ENCODE measurements around the gene PRKCQ.

Gene PRKCQ

DNA sequence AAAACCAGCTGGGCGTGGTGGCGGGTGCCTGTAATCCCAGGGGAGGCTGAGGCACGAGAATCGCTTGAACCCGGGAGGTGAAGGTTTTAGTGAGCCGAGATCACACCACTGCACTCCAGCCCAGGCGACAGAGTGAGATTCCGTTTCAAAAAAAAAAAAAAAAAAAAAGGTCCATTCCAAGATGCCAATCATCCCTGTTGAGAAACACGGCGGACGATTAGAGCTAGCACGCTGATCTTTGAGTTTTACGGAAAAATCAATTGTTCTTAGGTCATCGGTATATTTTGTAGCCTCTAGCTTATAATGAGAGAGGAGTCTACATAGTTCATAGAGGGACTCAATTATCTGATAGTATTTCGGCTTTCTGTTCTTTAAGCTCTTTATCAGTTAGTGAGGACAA, 169.2 kb downstream of the PRKCQ start:
- no peak overlapping the region for H3K27ac ChIP-seq (ENCODE audit: low read length)
- no peaks in the 10 kb centered on the region for H3K36me3 ChIP-seq (replicated peaks; ENCODE audit: insufficient read depth, low read length)
- no peak overlapping the region for H3K4me2 ChIP-seq (ENCODE audit: low read depth, low read length)
- H3K4me3 ChIP-seq (ENCODE audit: low read length): no peak overlapping the region
- H3K27me3 ChIP-seq (replicated peaks; ENCODE audit: insufficient read depth, low read length): no peaks in the 10 kb centered on the region
- no peaks in the 10 kb centered on the region for H3K79me2 ChIP-seq (ENCODE audit: low read length)
- H4K20me1 ChIP-seq (ENCODE audit: insufficient read depth, low read length): no peaks in the 10 kb centered on the region
- H3K4me1 ChIP-seq (ENCODE audit: low read length): no peaks in the 10 kb centered on the region
- no peaks in the 10 kb centered on the region for H3K9me2 ChIP-seq (replicated peaks; ENCODE audit: insufficient read depth, low read length)
- H3K9ac ChIP-seq (ENCODE audit: low read length): no peak overlapping the region
- H2AFZ ChIP-seq (ENCODE audit: low read length): no peak overlapping the region
- no peak for TF ChIP-seq CTCF (IDR thresholded peaks at IDR 0.05; ENCODE audit: low read length)
- TF ChIP-seq EZH2phosphoT487 (IDR thresholded peaks at IDR 0.05; ENCODE audit: low read length): no peak
- no peak for TF ChIP-seq EZH2 (optimal IDR thresholded peaks at IDR 0.05; ENCODE audit: low read depth, low read length)
- H3K9me3 ChIP-seq (replicated peaks; ENCODE audit: insufficient read depth, low read length): no peaks in the 10 kb centered on the region
- DNase-seq: no peak
- no peaks in the 10 kb centered on the region for H3F3A ChIP-seq (ENCODE audit: insufficient read depth, low read length)

GRCh38 chr10:6409971-6410643, 170.0 kb downstream of the PRKCQ start:
- Histone ChIP-seq H3K9me3 (replicated peaks; ENCODE audit: insufficient read depth, low read length) (no peaks in the 10 kb centered on the region), H2AFZ (ENCODE audit: low read length) (no peak overlapping the region), H3K79me2 (ENCODE audit: low read length) (no peaks in the 10 kb centered on the region), H3K4me3 (ENCODE audit: low read length) (no peak overlapping the region), H3F3A (ENCODE audit: insufficient read depth, low read length) (no peaks in the 10 kb centered on the region), H3K36me3 (replicated peaks; ENCODE audit: insufficient read depth, low read length) (no peaks in the 10 kb centered on the region), H3K27ac (ENCODE audit: low read length) (no peak overlapping the region), H3K4me1 (ENCODE audit: low read length) (no peaks in the 10 kb centered on the region), H3K9me2 (replicated peaks; ENCODE audit: insufficient read depth, low read length) (no peaks in the 10 kb centered on the region), H3K4me2 (ENCODE audit: low read depth, low read length) (no peak overlapping the region), H3K9ac (ENCODE audit: low read length) (no peak overlapping the region), H3K27me3 (replicated peaks; ENCODE audit: insufficient read depth, low read length) (no peaks in the 10 kb centered on the region; the same call in 1 of the 2 replicates), H4K20me1 (ENCODE audit: insufficient read depth, low read length) (no peaks in the 10 kb centered on the region)
- peak; percentile 27 for DNase-seq
- no peak for TF ChIP-seq CTCF (IDR thresholded peaks at IDR 0.05; ENCODE audit: low read length)
- TF ChIP-seq EZH2 (optimal IDR thresholded peaks at IDR 0.05; ENCODE audit: low read depth, low read length): no peak

DNA sequence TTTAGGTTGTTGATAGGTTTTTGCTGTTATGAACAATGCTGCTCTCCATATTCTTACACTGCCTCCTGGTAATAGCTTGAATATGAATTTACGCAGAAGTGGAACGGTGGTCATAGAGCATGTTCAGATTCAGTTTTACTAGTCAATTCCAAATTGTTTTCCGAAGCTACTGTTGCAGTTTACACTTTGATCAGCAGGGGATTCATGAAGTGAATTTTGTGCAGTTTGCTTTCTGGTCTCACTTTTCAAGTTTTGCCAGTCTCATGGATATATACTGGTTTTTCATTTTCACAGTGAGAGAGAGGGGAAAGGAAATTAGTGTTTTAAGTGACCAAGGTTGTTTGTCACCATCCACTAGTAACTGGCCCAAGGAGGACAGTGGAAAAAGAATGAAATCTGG, 171.3 kb downstream of the PRKCQ start:
- Histone ChIP-seq H3K36me3 (replicated peaks; ENCODE audit: insufficient read depth, low read length) (no peaks in the 10 kb centered on the region), H3K79me2 (ENCODE audit: low read length) (no peaks in the 10 kb centered on the region), H3K4me1 (ENCODE audit: low read length) (no peaks in the 10 kb centered on the region), H4K20me1 (ENCODE audit: insufficient read depth, low read length) (no peaks in the 10 kb centered on the region), H3K9me2 (replicated peaks; ENCODE audit: insufficient read depth, low read length) (no peaks in the 10 kb centered on the region), H3K9ac (ENCODE audit: low read length) (no peak overlapping the region), H3F3A (ENCODE audit: insufficient read depth, low read length) (no peaks in the 10 kb centered on the region), H3K9me3 (replicated peaks; ENCODE audit: insufficient read depth, low read length) (no peaks in the 10 kb centered on the region), H2AFZ (ENCODE audit: low read length) (no peak overlapping the region), H3K4me3 (ENCODE audit: low read length) (no peak overlapping the region), H3K27ac (ENCODE audit: low read length) (no peak overlapping the region), H3K4me2 (ENCODE audit: low read depth, low read length) (no peak overlapping the region), H3K27me3 (replicated peaks; ENCODE audit: insufficient read depth, low read length) (no peaks in the 10 kb centered on the region; the same call in 1 of the 2 replicates)
- no peak for TF ChIP-seq EZH2 (optimal IDR thresholded peaks at IDR 0.05; ENCODE audit: low read depth, low read length)
- TF ChIP-seq EZH2phosphoT487 (IDR thresholded peaks at IDR 0.05; ENCODE audit: low read length): no peak
- TF ChIP-seq CTCF (IDR thresholded peaks at IDR 0.05; ENCODE audit: low read length): no peak; the same call in 1 of the 2 replicates
- DNase-seq: no peak

Data from MM.1S (cell line).